Stimulated activated CD4-positive, alpha-beta T cell treated with anti-CD3 and anti-CD28 coated beads, Interleukin-15, amount 100 ng/mL, for 48 hours (primary cell): ENCODE data around the gene SETBP1.
A peak's percentile ranks its signal among the peaks of the same experiment; 100 is the strongest.

Experiments
- DNase-seq, 2 donors: peaks; one replicate each; pipeline ENCODE4 v3.0.0-alpha.2; 2020; ENCODE audit warnings: low read depth in 2 of 2

The SETBP1 gene

DNA sequence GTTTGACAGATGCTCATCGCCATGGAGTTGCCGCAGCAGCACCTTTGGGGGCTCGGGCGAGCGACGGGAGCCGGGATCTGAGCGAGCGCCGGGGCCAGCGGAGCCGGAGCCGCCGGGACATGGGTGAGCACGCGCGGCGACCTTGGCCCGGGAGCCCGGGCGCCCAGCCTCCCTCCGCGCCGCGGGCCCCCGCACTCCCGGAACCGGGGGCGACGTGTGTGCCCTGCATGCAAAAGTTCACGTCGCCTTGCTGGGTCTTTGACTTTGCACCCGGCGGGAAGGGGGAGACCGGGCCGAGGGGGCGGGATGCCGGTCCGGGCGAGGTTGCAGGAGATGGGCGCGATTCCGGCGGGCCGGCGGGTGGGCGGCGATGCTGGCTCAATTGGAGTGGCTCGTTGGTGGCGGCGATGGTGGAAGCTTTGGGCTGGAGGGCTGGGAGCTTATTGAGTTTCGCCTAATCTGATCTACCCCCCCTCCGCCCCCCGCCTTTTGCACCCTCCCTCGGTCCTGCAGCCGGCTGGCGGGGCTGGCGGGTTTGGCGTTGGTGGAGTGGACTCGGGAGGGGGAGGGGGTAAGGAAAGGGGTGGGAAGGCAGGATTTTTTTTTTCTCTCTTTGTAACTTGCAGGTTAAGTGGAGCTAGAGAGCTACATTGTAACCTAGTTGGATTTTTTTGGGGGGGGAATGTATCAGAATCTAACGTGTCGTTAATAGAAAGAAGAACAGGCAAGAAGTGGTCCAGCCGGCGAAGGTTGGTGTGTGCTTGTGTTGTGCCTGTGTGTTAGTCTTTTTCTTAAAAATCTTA lies at the start of gene SETBP1:
Gene SETBP1 (plus strand): TSS at position 616 of the 803 bp plus-strand sequence. CDS start 20,459 bp downstream, outside the sequence.
- peak in 1 of 2 donors; percentile 38 for DNase-seq

DNA sequence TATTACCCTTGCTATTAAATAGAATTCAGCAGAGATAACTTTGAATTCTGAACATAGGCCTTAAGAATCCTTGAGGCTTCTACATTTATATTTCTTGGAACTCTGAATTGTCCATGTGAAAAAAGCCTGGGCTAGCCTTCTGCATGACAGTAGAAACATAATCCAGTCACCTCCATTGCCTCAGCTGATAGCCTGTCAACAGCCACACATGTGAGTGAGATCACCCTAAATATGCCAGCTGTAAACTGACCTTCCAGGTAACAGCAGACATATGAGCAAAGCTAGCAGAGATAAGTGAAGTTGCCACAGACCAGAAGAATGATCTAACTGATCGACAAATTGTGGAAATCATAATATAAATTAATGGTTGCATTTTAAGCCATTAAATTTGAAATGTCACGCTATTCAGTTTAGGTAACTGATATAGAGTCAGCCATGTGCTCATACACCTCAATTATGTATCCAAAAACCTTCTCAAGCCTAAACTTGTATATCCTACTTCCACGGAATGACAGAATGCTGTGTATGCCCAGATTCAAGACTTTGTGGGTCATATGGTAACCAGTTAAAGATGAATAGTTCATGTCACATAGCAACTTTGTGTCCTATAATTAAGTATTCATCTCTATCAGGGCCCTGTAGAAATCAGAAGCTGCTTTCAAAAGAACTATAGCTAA lies 48.1 kb upstream of the SETBP1 start:
- DNase-seq: no peak

DNA sequence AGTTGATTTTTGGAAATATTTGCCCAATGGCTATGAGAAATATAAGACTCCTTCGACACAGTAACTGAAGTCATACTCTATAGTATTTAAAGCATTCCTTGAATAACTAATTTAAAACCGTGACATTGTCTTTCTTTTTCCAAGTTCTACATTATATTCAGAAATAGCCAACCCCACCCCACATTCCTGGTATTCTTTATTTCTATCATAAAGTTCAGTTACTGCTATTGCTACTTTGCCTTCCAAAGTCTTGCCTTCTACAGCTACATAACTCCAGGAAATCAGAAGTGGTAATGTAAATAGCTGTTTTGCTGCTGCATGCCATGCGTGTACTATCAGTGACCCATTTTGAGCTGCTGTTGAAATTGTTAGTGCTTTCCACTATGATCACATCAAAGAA lies 45.1 kb upstream of the SETBP1 start:
- DNase-seq: no peak

DNA sequence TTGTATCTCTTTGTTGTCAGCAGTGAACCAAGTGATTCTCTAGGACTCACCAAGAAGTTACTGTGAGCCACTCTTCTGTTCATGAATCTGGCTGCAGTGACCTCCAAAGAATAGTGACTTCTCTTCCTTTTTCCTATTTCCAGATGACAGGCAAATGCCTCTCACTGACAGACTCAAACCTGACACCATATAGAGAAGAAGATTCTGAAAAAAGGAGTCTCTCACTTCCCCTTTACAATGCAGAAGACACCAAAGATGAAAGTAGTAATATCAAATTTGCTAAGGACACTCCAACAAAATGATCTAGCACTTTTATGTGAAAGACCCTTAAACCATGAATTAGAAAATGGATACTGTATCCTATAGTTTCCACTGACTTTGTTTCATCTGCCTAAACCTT lies 44.4 kb upstream of the SETBP1 start:
- no peak for DNase-seq

DNA sequence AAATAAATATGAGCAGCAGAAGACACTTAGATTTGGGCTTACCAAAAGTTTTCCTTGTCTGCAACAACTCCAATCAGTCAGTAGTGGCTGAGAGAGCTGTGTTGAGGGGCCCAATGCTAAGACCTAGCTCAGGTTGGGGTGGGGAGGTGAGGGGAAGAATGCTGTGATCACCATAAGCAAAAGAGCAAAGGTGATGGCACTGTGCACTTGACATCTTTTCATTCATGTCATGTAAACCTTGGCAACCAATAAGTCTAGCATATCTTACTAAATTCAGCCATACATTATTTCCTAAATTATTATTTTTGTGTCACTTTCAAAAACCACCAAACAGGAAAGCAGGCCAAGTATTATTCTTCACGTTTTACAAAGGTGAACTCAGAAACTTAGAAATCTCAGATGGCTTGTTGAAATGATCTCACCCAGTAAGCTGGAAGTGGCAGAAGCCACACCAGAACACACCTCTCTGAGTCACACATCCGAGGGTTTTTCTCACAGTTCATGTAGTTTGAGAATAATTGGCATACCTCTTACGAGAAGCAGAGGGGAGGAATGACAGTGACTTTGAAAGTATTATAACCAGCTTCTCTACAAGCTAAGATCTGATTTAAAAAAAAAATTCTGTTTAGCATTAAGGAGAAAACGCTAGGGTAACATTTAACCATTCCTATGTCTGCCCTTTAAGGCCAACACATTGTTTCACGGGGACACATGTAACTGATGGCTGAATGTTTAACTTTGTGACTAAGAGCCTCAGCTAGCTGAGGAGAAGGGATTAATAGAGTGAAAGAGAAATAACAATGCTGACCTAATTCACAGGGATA lies 43.3 kb upstream of the SETBP1 start:
- no peak for DNase-seq

DNA sequence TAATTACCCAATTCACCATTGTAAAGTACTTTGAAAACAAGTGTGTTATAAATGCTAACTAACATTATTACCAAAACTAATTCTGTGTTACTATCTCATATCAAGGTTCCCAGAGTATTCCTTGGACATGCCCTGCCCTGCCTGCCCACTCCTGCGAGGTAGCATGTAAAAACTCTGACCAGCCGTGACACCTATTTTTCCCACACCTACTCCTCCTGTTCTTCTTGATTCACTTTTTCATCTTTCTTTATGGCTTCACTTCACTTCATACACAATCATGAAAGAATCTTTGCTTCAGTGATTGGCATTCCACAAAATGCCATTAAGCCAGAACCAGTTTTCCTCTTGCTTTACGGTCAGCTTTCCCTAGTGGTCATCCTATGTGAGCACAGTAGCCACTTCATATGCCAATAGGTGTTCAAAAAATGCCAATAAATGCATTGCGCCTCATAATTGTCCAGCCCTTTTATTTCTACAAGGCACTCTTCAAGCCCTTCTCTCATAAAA lies 42.6 kb upstream of the SETBP1 start:
- DNase-seq: no peak

DNA sequence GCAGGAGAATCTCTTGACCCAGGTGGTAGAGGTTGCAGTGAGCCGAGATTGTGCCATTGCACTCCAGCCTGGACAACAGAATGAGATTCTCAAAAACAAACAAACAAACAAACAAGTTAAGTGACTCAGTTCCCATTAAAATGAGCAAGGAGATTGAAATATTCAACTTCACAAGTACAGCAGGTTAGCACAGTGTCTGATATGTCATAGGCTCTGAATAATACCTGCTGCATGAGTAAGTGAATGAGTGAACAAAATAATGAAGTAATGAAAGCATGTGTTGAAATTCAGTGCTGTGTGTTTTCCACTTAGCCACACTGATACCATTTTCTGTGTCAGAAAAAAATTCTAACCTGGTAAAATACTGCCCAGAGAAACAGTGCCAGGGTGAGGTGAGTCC lies 41.9 kb upstream of the SETBP1 start:
- no peak for DNase-seq

DNA sequence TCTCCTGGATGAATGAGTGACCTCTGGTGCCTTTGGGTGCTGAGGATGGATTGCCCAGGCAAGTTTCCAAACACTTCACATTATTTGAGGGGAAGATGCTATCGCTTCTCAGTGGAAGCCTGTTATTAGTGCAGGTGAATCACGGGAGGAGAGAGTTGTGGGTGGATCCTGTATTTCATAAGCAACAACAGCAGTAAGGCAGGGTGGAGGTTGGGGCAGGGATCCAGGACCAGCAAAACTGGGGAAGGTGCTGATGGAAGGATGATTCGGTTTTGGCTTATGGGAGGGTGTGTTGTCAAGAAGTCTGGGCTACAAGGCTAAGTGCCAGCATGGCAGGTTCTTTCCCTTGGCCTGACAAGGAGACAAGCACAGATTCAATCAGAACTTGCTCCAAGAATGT lies 37.7 kb upstream of the SETBP1 start:
- no peak for DNase-seq

DNA sequence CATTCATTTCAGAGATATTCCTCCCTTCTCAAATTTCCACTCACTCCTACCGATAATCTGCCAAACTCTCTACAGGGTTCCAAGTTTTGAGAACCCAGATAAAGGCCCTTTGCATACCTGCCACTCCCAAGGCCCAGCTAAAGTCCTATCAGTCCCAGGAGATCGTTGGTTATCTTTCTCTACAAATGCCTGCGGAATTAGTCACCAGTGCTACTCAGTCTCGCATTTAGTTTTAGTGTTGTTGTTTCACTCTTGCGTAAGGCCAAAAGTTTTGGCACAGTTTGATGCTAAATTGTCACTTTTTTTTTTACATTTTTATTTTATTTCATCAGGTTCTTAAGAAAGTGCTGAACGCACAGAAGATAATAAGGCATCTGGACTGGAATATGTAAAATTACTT lies 29.2 kb upstream of the SETBP1 start:
- DNase-seq: no peak

DNA sequence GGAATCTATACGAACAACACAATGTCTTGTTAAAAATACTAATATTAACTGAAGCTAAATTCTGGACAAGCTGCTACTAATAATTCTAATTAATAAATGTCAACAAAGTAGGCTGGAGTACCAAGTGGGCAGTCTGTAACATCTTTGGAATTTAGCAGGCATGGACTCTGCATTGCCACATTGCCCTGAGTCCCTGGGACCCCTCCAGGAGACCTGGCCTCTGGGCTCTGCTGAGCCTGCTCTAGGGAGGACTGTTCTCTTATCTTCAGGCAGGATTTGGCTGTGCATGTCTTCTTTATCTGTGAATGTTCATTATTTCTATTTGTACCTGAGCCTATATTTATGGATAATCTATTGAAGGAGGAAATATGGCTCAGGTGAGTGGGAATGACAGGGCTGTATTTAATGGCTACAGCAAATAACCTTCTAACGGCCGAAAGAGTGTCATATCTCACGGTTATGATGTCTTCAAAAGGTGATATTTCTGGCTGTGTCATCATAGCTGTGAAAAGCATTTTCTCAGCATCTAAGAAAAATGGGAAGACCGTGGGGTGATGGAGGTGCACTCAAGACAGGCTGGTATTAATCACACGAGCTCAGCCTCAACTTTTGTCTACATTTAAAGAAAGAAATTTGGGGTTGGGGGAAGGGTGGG lies 28.6 kb upstream of the SETBP1 start:
- DNase-seq: no peak

DNA sequence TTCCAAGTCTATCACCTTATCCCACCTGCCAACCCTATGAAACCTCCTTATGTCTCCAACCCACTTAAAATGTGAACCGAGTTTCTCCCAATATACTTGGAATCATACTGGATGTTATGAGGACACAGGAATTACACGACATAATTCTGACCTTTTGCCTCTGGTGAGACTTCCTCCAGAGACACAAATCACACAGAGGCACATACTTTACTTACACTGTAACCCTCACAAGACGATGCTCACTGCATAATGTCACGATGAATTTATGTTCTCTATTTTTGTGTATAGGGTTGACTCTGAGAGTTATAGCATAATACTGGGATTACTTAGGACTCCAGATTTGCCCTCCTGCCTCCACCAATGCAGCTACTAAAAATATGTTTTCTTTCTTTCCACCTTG lies 28.0 kb upstream of the SETBP1 start:
- no peak for DNase-seq

DNA sequence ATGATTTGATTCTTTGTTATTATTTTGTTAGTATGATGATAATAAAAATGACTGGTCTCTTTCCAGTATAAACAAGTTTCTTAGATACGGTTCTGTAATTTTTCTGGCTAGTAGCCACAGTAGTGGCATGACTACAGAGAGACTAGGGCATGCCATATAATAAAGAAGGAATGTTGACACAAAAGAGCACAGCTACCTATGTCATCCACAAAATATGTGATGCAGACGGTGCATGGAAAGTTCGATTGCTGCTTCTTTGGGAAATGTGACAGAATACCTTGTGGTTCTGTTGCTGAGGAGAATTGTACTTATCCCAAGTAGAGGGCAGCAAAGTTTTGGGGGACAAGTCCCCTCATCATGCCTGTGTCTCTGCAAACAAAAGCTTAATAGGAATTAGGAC lies 26.1 kb upstream of the SETBP1 start:
- DNase-seq: no peak

DNA sequence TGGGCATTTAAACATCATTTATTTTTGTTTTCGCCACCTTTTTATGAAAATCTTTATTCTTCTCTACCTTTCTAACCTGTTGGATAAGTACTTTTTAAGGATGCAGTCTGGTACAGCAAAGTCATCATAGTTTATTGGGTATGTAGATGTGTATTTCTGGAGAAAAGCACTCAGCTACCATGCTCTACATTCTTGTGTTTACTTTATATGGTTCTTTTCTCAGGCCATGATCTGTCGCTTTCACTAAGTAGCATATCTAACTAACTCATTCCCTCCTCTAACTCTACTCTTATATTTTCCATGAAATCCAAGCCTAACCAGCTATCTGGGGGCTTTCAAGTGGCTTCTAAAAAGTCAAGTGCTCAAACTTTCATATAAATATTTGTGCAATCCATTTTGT lies 25.3 kb upstream of the SETBP1 start:
- no peak for DNase-seq

DNA sequence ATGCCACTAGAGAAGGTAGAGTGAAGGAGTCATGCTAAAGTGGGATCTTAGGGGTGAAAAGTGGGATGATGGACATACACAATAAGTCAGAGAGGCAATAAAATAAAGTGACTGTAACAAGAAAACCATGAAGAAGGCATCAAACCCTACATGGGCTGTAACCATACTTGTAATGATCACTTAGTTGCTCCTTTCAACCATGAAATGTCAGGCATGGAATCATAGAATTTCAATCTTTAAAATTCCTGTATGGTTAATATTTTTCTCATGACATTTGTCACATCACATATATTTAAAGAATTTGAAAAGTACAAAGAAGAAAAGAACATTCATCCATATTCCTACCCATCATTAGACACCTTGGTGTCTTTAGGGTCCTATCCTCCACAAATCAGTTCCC lies 20.9 kb upstream of the SETBP1 start:
- DNase-seq: no peak

DNA sequence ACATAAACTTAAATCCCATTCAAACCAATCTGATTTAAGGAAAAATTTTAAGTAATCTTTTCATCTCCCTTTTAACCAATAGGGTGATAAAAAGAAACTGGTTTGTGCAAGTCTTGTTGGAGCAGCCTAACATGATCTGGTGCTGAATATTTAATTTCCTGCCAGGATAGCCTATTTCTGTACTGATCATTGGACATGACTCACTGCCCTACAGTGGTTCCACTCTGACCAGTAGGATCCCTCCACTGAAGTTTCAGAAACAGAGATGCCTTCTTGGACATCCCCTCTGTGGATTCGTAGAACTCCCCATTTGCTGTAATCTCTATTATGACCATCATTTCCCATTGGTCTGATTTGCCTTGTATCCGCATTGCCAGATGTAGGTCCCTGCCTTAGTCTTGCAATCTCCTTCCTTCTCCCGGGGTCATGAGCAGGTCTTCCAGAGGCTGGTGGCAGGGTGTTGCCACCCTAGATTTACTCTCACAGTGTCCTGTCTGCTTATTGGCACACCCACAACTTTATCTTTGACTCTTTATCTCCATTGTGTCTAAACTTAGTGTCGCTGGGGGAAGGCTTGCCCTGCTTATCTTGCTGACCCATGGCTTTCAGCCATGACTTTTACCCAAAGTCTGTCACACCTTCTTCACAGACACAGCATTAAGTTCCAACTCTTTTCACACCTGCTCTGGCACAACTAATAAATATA lies 12.3 kb upstream of the SETBP1 start:
- DNase-seq: no peak

DNA sequence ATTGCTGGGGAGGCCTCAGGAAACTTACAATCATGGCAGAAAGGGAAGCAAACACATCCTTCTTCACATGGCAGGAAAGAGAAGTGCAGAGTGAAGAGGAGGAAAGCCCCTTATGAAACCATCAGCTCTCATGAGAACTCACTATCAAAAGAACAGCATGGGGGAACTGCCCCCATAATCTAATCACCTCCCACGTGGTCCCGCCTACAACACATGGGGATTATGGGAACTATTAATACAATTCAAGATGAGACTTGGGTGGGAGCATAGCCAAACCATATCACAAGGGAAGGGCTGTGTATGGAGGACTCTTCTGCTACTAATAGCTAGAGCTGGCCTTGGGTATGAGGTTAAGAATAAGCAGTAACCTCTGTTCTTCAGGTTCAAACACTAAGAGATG lies 8.8 kb upstream of the SETBP1 start:
- no peak for DNase-seq

DNA sequence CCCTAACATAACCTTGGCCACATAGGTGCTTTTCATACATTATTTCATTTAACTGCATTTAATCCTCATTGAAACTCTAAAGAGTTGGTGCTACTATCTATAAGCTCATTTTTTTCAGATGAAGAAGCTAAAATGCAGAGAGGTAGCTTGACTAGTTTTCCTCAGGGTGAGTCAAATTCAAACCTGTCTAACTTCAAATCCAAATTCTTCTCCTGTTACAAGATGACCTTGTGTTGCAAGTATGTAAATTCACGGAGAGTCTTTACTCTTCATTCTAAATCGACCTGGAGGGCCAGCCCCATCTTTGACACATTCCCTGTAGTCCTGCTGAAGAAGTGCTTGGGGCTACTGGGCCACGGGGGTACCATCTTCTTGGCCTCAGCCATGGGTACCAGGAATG lies 8.2 kb upstream of the SETBP1 start:
- no peak for DNase-seq

DNA sequence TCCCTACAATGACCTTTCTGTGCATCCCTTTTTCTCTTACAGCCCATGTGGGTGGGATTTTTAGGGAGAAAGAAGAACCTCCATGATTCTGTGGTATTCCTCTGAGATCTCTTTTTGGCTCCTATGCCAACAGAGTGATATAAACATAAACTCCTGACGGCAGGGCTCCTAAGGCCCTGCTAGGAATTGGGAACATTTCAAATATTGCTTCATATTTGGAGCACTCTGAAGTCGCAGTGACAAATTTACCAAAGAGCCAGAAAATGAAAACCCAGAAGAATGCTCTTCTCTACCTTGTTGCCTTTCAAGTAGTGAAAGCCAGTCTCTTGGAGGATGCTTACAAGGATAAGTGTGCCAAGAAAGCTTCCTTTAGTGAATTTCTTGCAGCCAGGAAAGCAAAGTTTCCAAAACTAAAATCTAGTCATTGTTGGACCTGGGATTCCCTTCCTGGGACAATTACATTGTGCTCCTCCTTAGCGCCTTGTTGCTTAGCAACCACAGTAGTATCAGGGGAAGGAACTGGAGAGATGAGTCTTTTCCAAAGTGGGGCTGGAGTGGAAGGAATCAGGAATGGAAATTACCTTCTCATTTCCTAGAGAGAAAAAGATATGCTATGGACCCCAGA lies 7.3 kb upstream of the SETBP1 start:
- DNase-seq: no peak

DNA sequence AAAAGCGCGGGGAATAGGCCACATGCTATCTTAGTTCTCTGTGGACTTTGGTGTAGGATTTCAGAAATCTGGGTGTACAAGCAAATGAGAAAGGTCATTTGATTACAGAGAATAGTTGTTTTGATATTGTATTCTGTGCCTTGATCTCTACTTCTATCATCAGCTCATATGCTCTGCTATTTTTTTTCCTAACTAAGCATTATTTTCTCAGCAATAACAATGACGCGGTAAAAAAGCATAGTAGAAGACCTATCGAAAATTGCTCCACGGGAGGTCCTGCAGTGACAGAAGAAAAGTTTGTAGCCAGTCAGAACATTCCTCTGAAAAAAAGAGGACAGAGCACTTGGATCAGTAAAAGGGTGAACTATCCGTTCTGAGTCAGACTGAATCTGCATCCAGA lies 2.8 kb upstream of the SETBP1 start:
- no peak for DNase-seq

DNA sequence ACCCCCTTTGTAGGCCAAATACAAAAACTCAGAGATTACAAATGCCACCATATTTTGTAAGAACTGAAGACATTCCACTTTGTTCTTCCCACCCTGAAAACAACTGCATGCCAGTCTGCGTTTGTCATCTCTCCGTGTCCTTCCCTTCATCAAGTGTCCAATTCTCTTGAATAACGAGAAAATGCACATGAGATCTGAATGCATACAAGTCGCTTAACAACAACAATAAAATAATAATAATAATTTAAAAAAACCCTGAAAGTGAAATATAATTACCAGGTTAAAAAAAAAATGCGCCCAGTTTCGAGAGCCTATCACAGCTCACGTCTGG lies 2.0 kb upstream of the SETBP1 start:
- DNase-seq: no peak
